Thymus (tissue), 11 donors: ENCODE results near the gene ARIH1. TPM values are rescaled to one million over a fixed set of nuclear protein-coding genes. Genes with fewer than 3 reads are reported as not detected.
A peak's percentile ranks its signal among the peaks of the same experiment; 100 is the strongest.
"Not testable (repeated sequence)": the region's sequence is repeated elsewhere in the genome, so short reads cannot be mapped to it uniquely, and the experiment has no call there.

Experiments
- DNase-seq, 9 donors: peaks; one replicate each; pipeline ENCODE4 v3.0.0-alpha.2; 2013; ENCODE audit warnings: low spot score in 9 of 9, low read depth in 6 of 9, missing footprints in 1 of 9
- H3K27ac ChIP-seq, 2 donors: one replicate each; pipeline ENCODE4 v1.5.1; 2013; ENCODE audit warnings: control low read depth in 1 of 2, low read depth in 1 of 2, low read length in 1 of 2, mild to moderate bottlenecking in 1 of 2, moderate library complexity in 1 of 2
- H3K27me3 ChIP-seq, 2 donors: one replicate each; pipeline ENCODE4 v1.5.1; 2013; ENCODE audit warnings: low read length in 1 of 2; ENCODE audit not compliant: control insufficient read depth in 2 of 2, insufficient read depth in 1 of 2
- H3K36me3 ChIP-seq, 2 donors: one replicate each; pipeline ENCODE4 v1.5.1; 2013; ENCODE audit warnings: low read length in 1 of 2, mild to moderate bottlenecking in 1 of 2, moderate library complexity in 1 of 2; ENCODE audit not compliant: control insufficient read depth in 2 of 2, insufficient read depth in 2 of 2
- H3K4me1 ChIP-seq, 2 donors: one replicate each; pipeline ENCODE4 v1.5.1; 2013; ENCODE audit warnings: low read length in 2 of 2; ENCODE audit not compliant: control insufficient read depth in 2 of 2, insufficient read depth in 2 of 2
- H3K4me3 ChIP-seq, 2 donors: one replicate each; pipeline ENCODE4 v1.5.1; 2013; ENCODE audit warnings: low read length in 2 of 2, control low read depth in 1 of 2, mild to moderate bottlenecking in 1 of 2
- H3K9me3 ChIP-seq, 2 donors: one replicate each; pipeline ENCODE4 v1.5.1; 2013; ENCODE audit warnings: low read length in 1 of 2, mild to moderate bottlenecking in 1 of 2; ENCODE audit not compliant: control insufficient read depth in 2 of 2, insufficient read depth in 1 of 2
- WGBS: extraction: QIAGEN DNeasy Blood & Tissue Kit; methylation state at CpG from one replicate; pipeline ENCODE4 v1.1.7; 2013; 5-methylcytosine and 5-hydroxymethylcytosine counted together
- polyA plus RNA-seq: library from polyadenylated mRNA; stranded (reverse); fragments of 200-250 nt; gene quantifications from one replicate; pipeline ENCODE4 v1.2.3, GENCODE V29; 2013
- total RNA-seq: library from RNA; stranded (reverse); fragments of 120-200 nt; gene quantifications from one replicate; pipeline ENCODE4 v1.2.4, GENCODE V29; 2013
- donor health status: healthy.

ARIH1 gene
- total and polyA plus RNA-seq, 2 donors = 32.0 to 41.9 TPM

- Histone ChIP-seq H3K27ac (no peak overlapping the region), H3K36me3 (no peaks in the 10 kb centered on the region), H3K27me3 (no peaks in the 10 kb centered on the region), H3K4me3 (no peak overlapping the region), H3K4me1 (peaks cover 3 to 14% of the 10 kb centered on the region in 2 donors), H3K9me3 (no peaks in the 10 kb centered on the region)
- DNase-seq = no peak
- WGBS = 89% methylated on average over 10 of the region's 10 CpGs
Observed at GRCh38 chr15:72616491-72617210, 142.5 kb downstream of the ARIH1 start.

- not testable (repeated sequence) for H3K36me3 ChIP-seq, H3K4me1 ChIP-seq, H3K9me3 ChIP-seq, DNase-seq, H3K27me3 ChIP-seq, H3K27ac ChIP-seq, H3K4me3 ChIP-seq
- 98% methylated on average over 4 of the region's 4 CpGs for WGBS
Observed at GRCh38 chr15:72623854-72624253, 149.7 kb downstream of the ARIH1 start.

DNA sequence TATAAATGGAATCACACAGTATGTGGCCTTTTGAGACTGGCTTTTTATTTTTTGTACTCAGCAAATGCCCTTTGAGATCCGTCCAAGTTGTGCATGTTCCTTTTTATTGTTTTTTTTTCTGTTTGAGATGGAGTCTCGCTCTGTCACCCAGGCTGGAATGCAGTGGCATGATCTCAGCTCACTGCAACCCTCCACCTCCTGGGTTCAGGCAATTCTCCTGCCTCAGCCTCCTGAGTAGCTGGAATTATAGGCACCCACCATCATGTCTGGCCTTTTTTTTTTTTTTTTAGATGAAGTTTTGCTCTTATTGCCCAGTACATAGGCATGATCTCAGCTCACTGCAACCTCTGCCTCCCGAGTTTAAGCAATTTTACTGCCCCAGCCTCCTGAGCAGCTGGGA is 152.0 kb downstream of the ARIH1 start:
- H3K36me3 ChIP-seq, H3K9me3 ChIP-seq, H3K27me3 ChIP-seq, DNase-seq, H3K27ac ChIP-seq, H3K4me3 ChIP-seq, H3K4me1 ChIP-seq: not testable (repeated sequence)
- 97% methylated on average over 3 of the region's 3 CpGs for whole genome bisulfite sequencing

DNA sequence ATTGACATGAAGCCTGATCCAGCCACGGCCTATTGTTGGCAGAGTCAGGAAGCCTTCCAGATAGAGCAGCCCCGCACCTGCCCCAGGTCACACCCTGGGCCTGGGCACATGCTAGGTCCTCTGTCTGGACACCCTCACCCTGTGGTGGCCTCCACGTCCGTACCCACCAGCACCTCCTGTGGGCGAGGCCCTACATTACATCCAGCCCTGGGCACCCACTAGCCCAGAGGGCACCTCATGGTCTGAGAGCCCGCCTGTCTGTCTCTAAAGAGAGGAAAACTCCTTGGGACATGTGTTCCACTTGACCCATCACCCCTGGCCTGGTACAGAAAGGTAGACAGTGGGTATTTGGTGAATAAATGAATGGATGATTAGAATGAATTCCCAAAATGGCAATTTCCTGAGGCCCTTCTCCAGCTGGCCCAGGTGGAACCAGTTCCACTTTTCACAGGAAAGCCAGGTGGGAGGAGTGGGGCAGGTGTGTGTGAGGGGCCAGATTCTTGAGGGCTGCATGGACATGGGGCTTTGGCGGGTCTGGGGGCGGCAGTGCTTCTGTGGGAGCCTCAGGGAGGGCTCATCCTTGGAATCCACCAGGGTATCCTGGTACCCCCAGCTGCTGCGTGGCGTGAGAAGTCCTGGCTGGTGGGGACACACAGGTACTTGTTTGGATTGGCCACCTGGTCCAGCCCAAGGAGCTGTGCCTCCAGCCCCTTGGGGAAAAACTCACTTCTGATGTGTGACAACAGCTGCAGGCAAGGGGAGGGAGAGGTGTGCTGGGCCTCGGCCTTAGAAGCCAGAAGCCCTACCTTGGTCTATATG is 154.3 kb downstream of the ARIH1 start:
- DNase-seq = not testable (repeated sequence)

DNA sequence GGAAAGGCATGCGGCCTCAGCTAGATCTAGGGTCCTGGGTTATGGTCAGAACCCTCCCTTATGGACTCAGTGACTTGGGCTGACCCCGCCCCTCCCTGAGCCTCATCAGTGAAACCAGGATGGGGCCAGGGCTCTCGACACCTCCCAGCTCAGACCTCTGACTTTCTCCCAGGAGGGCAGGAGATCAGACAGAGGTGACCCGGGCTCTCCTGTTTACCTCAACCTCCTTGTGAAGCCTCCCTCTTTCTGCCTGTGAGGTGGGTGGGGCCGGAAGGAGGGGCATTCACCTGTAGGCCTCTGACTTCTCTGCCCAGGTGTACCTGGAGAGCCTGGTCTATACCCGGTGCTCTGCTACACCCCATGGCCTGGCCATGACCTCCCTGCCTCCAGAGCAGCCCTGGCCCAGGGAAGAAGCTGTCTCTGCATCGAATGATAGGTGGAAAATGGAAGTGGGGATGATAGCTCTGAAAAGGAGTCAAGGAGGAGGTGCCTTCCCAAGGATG is 155.0 kb downstream of the ARIH1 start:
- not testable (repeated sequence) for H3K27me3 ChIP-seq

More for the DNA sequence above, 154.3 kb downstream of the ARIH1 start:
- not testable (repeated sequence) for H3K27ac ChIP-seq, H3K27me3 ChIP-seq, H3K4me3 ChIP-seq, H3K9me3 ChIP-seq, H3K36me3 ChIP-seq, H3K4me1 ChIP-seq
- WGBS = 97% methylated on average over 11 of the region's 11 CpGs

DNA sequence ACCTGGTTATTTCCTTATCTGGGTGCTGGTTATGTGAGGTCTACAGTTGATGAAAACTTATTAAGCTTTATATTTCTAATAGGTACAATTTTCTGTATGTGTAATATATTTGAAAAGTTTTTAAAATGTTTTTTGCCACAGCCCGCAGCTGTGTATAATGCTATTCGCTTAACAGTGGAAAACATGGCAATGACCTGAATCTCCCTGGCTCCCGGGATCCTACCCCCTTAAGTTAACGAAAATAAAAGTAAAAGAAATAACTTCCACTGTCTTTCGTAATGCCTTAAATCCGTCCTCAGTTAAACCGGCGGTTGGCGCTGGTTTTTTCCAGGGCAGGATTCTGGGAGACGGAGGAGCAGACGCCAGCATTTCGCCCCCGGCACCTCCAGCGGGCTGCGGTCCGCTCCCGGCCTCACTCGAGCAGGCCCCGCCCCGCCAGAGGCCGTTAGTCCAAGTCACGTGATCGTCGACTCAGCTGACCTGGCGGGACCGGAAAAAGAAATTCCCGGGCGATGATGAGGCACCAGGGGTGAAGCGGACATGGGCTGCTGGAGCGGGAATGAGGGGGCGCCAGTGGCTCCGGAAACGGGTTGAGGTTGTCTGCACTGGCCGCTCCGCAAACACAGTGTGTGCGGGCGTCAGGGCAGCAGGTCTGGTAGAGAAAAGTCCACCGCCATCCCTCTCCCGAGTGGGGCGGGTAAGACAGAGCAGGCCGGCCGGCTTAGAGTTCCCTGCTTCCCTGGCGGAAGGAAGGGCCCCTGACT is 162.6 kb downstream of the ARIH1 start:
- H3K36me3 ChIP-seq, H3K9me3 ChIP-seq, H3K4me1 ChIP-seq, H3K27ac ChIP-seq, H3K27me3 ChIP-seq: not testable (repeated sequence)
- peak in 8 of 9 donors; percentile 13 to 72 (median 32) for DNase-seq
- 3% methylated on average over 25 of the region's 43 CpGs for WGBS
- H3K4me3 ChIP-seq = peak overlapping the region; percentile 25 to 44

More for the DNA sequence above, 155.0 kb downstream of the ARIH1 start:
- not testable (repeated sequence) for DNase-seq, H3K27ac ChIP-seq, H3K36me3 ChIP-seq, H3K4me3 ChIP-seq, H3K9me3 ChIP-seq, H3K4me1 ChIP-seq
- WGBS = 91% methylated on average over 7 of the region's 7 CpGs

DNA sequence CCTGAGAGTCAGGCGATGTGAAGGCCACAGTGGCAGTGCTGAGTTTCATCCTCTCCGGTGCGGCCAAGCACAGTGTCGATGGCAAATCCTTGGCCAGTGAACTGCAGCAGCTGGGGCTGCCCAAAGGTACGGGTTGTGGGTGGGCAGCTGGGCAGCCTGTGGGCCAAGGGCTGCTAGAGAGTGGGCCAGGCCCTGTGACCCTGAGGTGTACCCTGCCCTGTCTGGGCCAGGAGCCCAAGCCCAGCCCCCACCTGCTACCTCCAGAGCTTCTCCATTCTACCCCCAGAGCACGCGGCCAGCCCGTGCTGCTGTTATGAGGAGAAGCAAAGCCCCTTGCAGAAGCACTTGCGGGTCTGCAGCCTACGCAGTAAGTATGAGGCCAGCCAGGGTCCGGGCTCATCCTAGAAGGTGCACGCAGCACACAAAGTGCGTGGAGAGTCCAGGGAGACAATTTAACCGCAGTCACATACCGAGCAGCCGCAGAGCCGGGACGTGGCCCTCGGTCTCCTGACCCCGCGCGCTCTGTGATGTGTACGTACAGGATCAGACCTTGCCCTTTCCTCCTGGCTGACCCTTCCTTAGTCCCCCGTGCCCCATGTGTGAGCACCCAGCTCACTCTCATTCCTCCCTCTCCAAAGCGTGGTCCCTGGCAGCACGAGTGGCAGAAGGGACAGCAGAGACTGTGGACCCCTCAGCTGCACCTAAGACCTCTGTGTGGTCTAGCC is 165.8 kb downstream of the ARIH1 start:
- not testable (repeated sequence) for H3K27ac ChIP-seq, H3K4me1 ChIP-seq, H3K36me3 ChIP-seq, H3K27me3 ChIP-seq, DNase-seq, H3K4me3 ChIP-seq, H3K9me3 ChIP-seq
- WGBS = no CpG with 5 or more reads among the region's 26 CpGs

- H3K9me3 ChIP-seq, H3K36me3 ChIP-seq, DNase-seq, H3K27ac ChIP-seq, H3K4me3 ChIP-seq, H3K27me3 ChIP-seq, H3K4me1 ChIP-seq: not testable (repeated sequence)
- WGBS = no CpG with 5 or more reads among the region's 2 CpGs
Observed at GRCh38 chr15:72642271-72642670, 168.1 kb downstream of the ARIH1 start.
